PC-3 (cell line): ENCODE measurements around the gene DBF4B. TPM values are rescaled to one million over a fixed set of nuclear protein-coding genes. Genes with fewer than 3 reads are reported as not detected.

Source experiments
- ATAC-seq: fragments of 200-7000 bp; cut with Tn5 transposase; 2 replicates; pipeline ENCODE4 v1.9.1; 2020; ENCODE audit warnings: mild to moderate bottlenecking, moderate library complexity
- BruUV-seq: library from RNA; stranded (reverse); fragments of 400-500 nt; replicated peaks from 2 replicates; lab custom pipeline; 2021; lab: Mats Ljungman, UMichigan
- CTCF ChIA-PET: fragments of 300-600 bp; sonication (Branson Sonifier 250); formaldehyde crosslinking; loops from one replicate; lab custom pipeline; 2022; ENCODE audit warnings: antibody characterized with exemption; lab: Charles Lee
- POLR2A ChIA-PET: fragments of 300-600 bp; sonication (Branson Sonifier 250); formaldehyde crosslinking; loops from one replicate; lab custom pipeline; 2022; ENCODE audit warnings: antibody characterized with exemption; ENCODE audit not compliant: unreplicated experiment; lab: Charles Lee
- DNase-seq: peaks from one replicate; pipeline ENCODE4 v3.0.0-alpha.2; 2015
- H2AFZ ChIP-seq: fragments of 300-600 bp; sonication (generic); 2 replicates; pipeline ENCODE4 v1.6.0; 2016; ENCODE audit warnings: antibody characterized with exemption, low read length
- H3F3A ChIP-seq: fragments of 300-600 bp; sonication (generic); one replicate; pipeline ENCODE4 v1.6.0; 2017; ENCODE audit warnings: antibody characterized with exemption, low read length, control low read depth, mild to moderate bottlenecking; ENCODE audit not compliant: unreplicated experiment
- H3K27ac ChIP-seq: fragments of 300-600 bp; sonication (generic); 2 replicates; pipeline ENCODE4 v1.5.1; 2016; ENCODE audit warnings: mild to moderate bottlenecking, low read length
- H3K27me3 ChIP-seq: fragments of 300-600 bp; sonication (generic); 2 replicates; pipeline ENCODE4 v1.6.1; 2016; ENCODE audit warnings: low read length, mixed read lengths
- H3K36me3 ChIP-seq: fragments of 300-600 bp; sonication (generic); 2 replicates; pipeline ENCODE4 v1.6.1; 2016; ENCODE audit warnings: low read depth, mixed run types, low read length, mixed read lengths
- H3K4me1 ChIP-seq: fragments of 300-600 bp; sonication (generic); 2 replicates; pipeline ENCODE4 v1.5.1; 2016; ENCODE audit warnings: low read length; ENCODE audit not compliant: insufficient read depth
- H3K4me2 ChIP-seq: fragments of 300-600 bp; sonication (generic); 2 replicates; pipeline ENCODE4 v1.6.0; 2016; ENCODE audit warnings: low read length
- H3K4me3 ChIP-seq: fragments of 300-600 bp; sonication (generic); 2 replicates; pipeline ENCODE4 v1.5.1; 2016; ENCODE audit warnings: mild to moderate bottlenecking, low read length, mixed read lengths
- H3K79me2 ChIP-seq: fragments of 300-600 bp; sonication (generic); 2 replicates; pipeline ENCODE4 v1.6.1; 2017; ENCODE audit warnings: low read length, mixed read lengths
- H3K9ac ChIP-seq: fragments of 300-600 bp; sonication (generic); 2 replicates; pipeline ENCODE4 v1.6.0; 2016; ENCODE audit warnings: mild to moderate bottlenecking, low read length
- H3K9me2 ChIP-seq: fragments of 300-600 bp; sonication (generic); replicated peaks from 2 replicates; pipeline ENCODE4 v1.6.1; 2016; ENCODE audit warnings: mixed run types, low read length, mixed read lengths
- H3K9me3 ChIP-seq: fragments of 300-600 bp; sonication (generic); 2 replicates; pipeline ENCODE4 v1.6.1; 2016; ENCODE audit warnings: low read length, mixed read lengths
- H4K20me1 ChIP-seq: fragments of 300-600 bp; sonication (generic); 2 replicates; pipeline ENCODE4 v1.6.1; 2016; ENCODE audit warnings: low read length, mixed read lengths
- CTCF ChIP-seq: fragments of 300-600 bp; sonication (generic); conservative IDR thresholded peaks from 2 replicates; pipeline ENCODE4 v1.5.1; 2017; ENCODE audit warnings: antibody characterized with exemption, low read depth, mild to moderate bottlenecking, low read length
- EZH2 ChIP-seq: fragments of 300-600 bp; sonication (generic); IDR thresholded peaks from one replicate; pipeline ENCODE4 v1.6.1; 2017; ENCODE audit warnings: antibody characterized with exemption, mild to moderate bottlenecking, low read length; ENCODE audit not compliant: unreplicated experiment
- EZH2phosphoT487 ChIP-seq: fragments of 300-600 bp; sonication (generic); IDR thresholded peaks from 2 replicates; pipeline ENCODE4 v1.6.1; 2018; ENCODE audit warnings: mild to moderate bottlenecking, antibody characterized with exemption, low read length, borderline replicate concordance
- intact Hi-C: fragments of 100-400 bp; cut with micrococcal nuclease; formaldehyde crosslinking; loops from 2 replicates; pipeline ENCODE4 v1.9.0; 2023
- total RNA-seq: library from RNA; depleted of rRNA; stranded (reverse); fragments of >200 nt; gene quantifications from 2 replicates; pipeline ENCODE4 v1.2.3, GENCODE V29; 2014

The DBF4B gene
- total RNA-seq, 1 experiment from 2014 or later = 17.9 TPM

GRCh38 chr17:44779211-44780025, 71.0 kb downstream of the DBF4B start:
- CTCF ChIA-PET = interaction anchor here (0.7 to 2.6 kb wide), 8 partner anchors 16 to 99 kb away, joined by 3 to 13 read pairs (median 5); no protein-coding TSS in a partner anchor
- Histone ChIP-seq H3K4me2 (peak overlapping the region; percentile 95), H3K36me3 (no peaks in the 10 kb centered on the region), H3K4me1 (peaks cover 8% of the 10 kb centered on the region), H3K27me3 (no peaks in the 10 kb centered on the region), H3K9me2 (no peaks in the 10 kb centered on the region), H3K9ac (peak overlapping the region; percentile 34; the same call in 1 of the 2 replicates), H3K9me3 (no peaks in the 10 kb centered on the region), H3F3A (no peaks in the 10 kb centered on the region), H3K4me3 (peak overlapping the region; percentile 71), H2AFZ (peak overlapping the region; percentile 88), H3K27ac (no peak overlapping the region), H4K20me1 (no peaks in the 10 kb centered on the region), H3K79me2 (no peaks in the 10 kb centered on the region)
- TF ChIP-seq CTCF = peak; percentile 99
- TF ChIP-seq EZH2phosphoT487 = no peak
- BruUV-seq = TSS peak; percentile 21
- intact Hi-C loops = loop anchor here (1.0 to 2.0 kb wide), 2 partner anchors 49 to 86 kb away; no protein-coding TSS in a partner anchor
- ATAC-seq (peak; percentile 21), DNase-seq (peak; percentile 87)
- POLR2A ChIA-PET = no interaction called here

DNA sequence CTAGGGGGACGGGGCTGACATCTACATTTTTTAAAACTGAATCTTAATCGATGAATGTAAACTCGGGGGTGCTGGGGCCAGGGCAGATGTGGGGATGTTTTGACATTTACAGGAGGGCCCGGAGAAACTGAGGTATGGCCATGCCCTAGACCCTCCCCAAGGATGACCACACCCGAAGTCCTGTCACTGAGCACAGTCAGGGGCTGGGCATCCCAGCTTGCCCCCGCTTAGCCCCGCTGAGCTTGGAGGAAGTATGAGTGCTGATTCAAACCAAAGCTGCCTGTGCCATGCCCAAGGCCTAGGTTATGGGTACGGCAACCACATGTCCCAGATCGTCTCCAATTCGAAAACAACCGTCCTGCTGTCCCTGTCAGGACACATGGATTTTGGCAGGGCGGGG, 71.7 kb downstream of the DBF4B start:
- Histone ChIP-seq H3K79me2 (no peaks in the 10 kb centered on the region), H3K9me3 (no peaks in the 10 kb centered on the region), H3K9ac (no peak overlapping the region), H3K4me3 (no peak overlapping the region), H3K27ac (no peak overlapping the region), H3F3A (no peaks in the 10 kb centered on the region), H3K36me3 (no peaks in the 10 kb centered on the region), H4K20me1 (no peaks in the 10 kb centered on the region), H2AFZ (no peak overlapping the region), H3K27me3 (no peaks in the 10 kb centered on the region), H3K4me1 (peaks cover 5% of the 10 kb centered on the region), H3K9me2 (no peaks in the 10 kb centered on the region), H3K4me2 (no peak overlapping the region)
- DNase-seq (no peak), ATAC-seq (no peak)
- TF ChIP-seq EZH2phosphoT487 (no peak), CTCF (no peak), EZH2 (no peak)
- intact Hi-C loops = no loop called here
- no TSS peak for BruUV-seq
- ChIA-PET POLR2A (no interaction called here), CTCF (interaction anchor here (0.8 to 2.6 kb wide), 4 partner anchors 15 to 99 kb away, joined by 3 to 13 read pairs (median 6); no protein-coding TSS in a partner anchor)
